Measurements from ENCODE around the gene MYO1D.

Gene MYO1D

GRCh38 chr17:32773856-32774694 lies 102.8 kb downstream of the MYO1D start:
- no peaks in the 10 kb centered on the region for H3K4me1 Mint-ChIP-seq (ENCODE audit: low read depth)
- H3K4me3 Mint-ChIP-seq = no peak overlapping the region
- H3K9me3 Mint-ChIP-seq = no peaks in the 10 kb centered on the region

GRCh38 chr17:32772453-32773025 lies 104.4 kb downstream of the MYO1D start:
- Mint-ChIP-seq H3K9me3 (no peaks in the 10 kb centered on the region), H3K36me3 (ENCODE audit: low read depth) (no peaks in the 10 kb centered on the region)

More at GRCh38 chr17:32773856-32774694, 102.8 kb downstream of the MYO1D start:
- no peak overlapping the region for H3K27ac Mint-ChIP-seq
- no peaks in the 10 kb centered on the region for H3K27me3 Mint-ChIP-seq
- H3K36me3 Mint-ChIP-seq (ENCODE audit: low read depth) = no peaks in the 10 kb centered on the region

GRCh38 chr17:32771396-32771795 lies 105.5 kb downstream of the MYO1D start:
- Mint-ChIP-seq H3K9me3 (no peaks in the 10 kb centered on the region), H3K27ac (no peak overlapping the region), H3K4me3 (no peak overlapping the region), H3K4me1 (ENCODE audit: low read depth) (no peaks in the 10 kb centered on the region), H3K36me3 (ENCODE audit: low read depth) (no peaks in the 10 kb centered on the region), H3K27me3 (no peaks in the 10 kb centered on the region)

More at GRCh38 chr17:32772453-32773025, 104.4 kb downstream of the MYO1D start:
- no peaks in the 10 kb centered on the region for H3K27me3 Mint-ChIP-seq
- H3K27ac Mint-ChIP-seq = no peak overlapping the region
- no peaks in the 10 kb centered on the region for H3K4me1 Mint-ChIP-seq (ENCODE audit: low read depth)
- H3K4me3 Mint-ChIP-seq = no peak overlapping the region

- Mint-ChIP-seq H3K4me3 (no peak overlapping the region), H3K27me3 (no peaks in the 10 kb centered on the region), H3K36me3 (ENCODE audit: low read depth) (no peaks in the 10 kb centered on the region), H3K27ac (no peak overlapping the region), H3K9me3 (no peaks in the 10 kb centered on the region), H3K4me1 (ENCODE audit: low read depth) (no peaks in the 10 kb centered on the region)
These were observed 107.1 kb downstream of the MYO1D start for GRCh38 chr17:32769846-32770245.

GRCh38 chr17:32763855-32764439 lies 113.0 kb downstream of the MYO1D start:
- peaks cover 10% of the 10 kb centered on the region for H3K4me1 Mint-ChIP-seq (ENCODE audit: low read depth)
- H3K27me3 Mint-ChIP-seq = no peaks in the 10 kb centered on the region
- no peak overlapping the region for H3K4me3 Mint-ChIP-seq
- no peak overlapping the region for H3K27ac Mint-ChIP-seq
- H3K9me3 Mint-ChIP-seq = no peaks in the 10 kb centered on the region
- H3K36me3 Mint-ChIP-seq (ENCODE audit: low read depth) = peaks cover 3% of the 10 kb centered on the region

GRCh38 chr17:32759476-32759875 lies 117.4 kb downstream of the MYO1D start:
- Mint-ChIP-seq H3K27ac (no peak overlapping the region), H3K36me3 (ENCODE audit: low read depth) (peaks cover 3% of the 10 kb centered on the region), H3K4me1 (ENCODE audit: low read depth) (peaks cover 14% of the 10 kb centered on the region), H3K27me3 (no peaks in the 10 kb centered on the region), H3K4me3 (no peak overlapping the region), H3K9me3 (no peaks in the 10 kb centered on the region)

GRCh38 chr17:32757963-32758362 lies 119.0 kb downstream of the MYO1D start:
- Mint-ChIP-seq H3K4me3 (no peak overlapping the region), H3K9me3 (no peaks in the 10 kb centered on the region), H3K36me3 (ENCODE audit: low read depth) (peaks cover 4% of the 10 kb centered on the region), H3K27me3 (no peaks in the 10 kb centered on the region), H3K4me1 (ENCODE audit: low read depth) (peaks cover 14% of the 10 kb centered on the region), H3K27ac (no peak overlapping the region)

GRCh38 chr17:32756696-32757095 lies 120.2 kb downstream of the MYO1D start:
- no peak overlapping the region for H3K27ac Mint-ChIP-seq
- peaks cover 6% of the 10 kb centered on the region for H3K36me3 Mint-ChIP-seq (ENCODE audit: low read depth)
- H3K9me3 Mint-ChIP-seq = no peaks in the 10 kb centered on the region
- no peaks in the 10 kb centered on the region for H3K27me3 Mint-ChIP-seq
- H3K4me3 Mint-ChIP-seq = no peak overlapping the region
- H3K4me1 Mint-ChIP-seq (ENCODE audit: low read depth) = peaks cover 14% of the 10 kb centered on the region

- no peak overlapping the region for H3K27ac Mint-ChIP-seq
These were observed 121.7 kb downstream of the MYO1D start for GRCh38 chr17:32755045-32755805.

GRCh38 chr17:32752934-32753333 lies 124.0 kb downstream of the MYO1D start:
- Mint-ChIP-seq H3K9me3 (no peaks in the 10 kb centered on the region), H3K36me3 (ENCODE audit: low read depth) (peaks cover 3% of the 10 kb centered on the region), H3K4me3 (no peak overlapping the region), H3K4me1 (ENCODE audit: low read depth) (peaks cover 2% of the 10 kb centered on the region), H3K27me3 (no peaks in the 10 kb centered on the region), H3K27ac (no peak overlapping the region)

More at GRCh38 chr17:32755045-32755805, 121.7 kb downstream of the MYO1D start:
- H3K9me3 Mint-ChIP-seq = no peaks in the 10 kb centered on the region
- no peaks in the 10 kb centered on the region for H3K27me3 Mint-ChIP-seq
- H3K36me3 Mint-ChIP-seq (ENCODE audit: low read depth) = peaks cover 6% of the 10 kb centered on the region
- H3K4me1 Mint-ChIP-seq (ENCODE audit: low read depth) = peaks cover 14% of the 10 kb centered on the region
- H3K4me3 Mint-ChIP-seq = no peak overlapping the region

GRCh38 chr17:32747856-32748255 lies 129.1 kb downstream of the MYO1D start:
- H3K4me1 Mint-ChIP-seq (ENCODE audit: low read depth) = no peaks in the 10 kb centered on the region
- no peaks in the 10 kb centered on the region for H3K27me3 Mint-ChIP-seq
- no peak overlapping the region for H3K27ac Mint-ChIP-seq
- peaks cover under 1% of the 10 kb centered on the region for H3K36me3 Mint-ChIP-seq (ENCODE audit: low read depth)
- H3K4me3 Mint-ChIP-seq = no peak overlapping the region
- no peaks in the 10 kb centered on the region for H3K9me3 Mint-ChIP-seq

GRCh38 chr17:32746698-32747097 lies 130.2 kb downstream of the MYO1D start:
- H3K4me3 Mint-ChIP-seq = no peak overlapping the region

GRCh38 chr17:32746280-32746679 lies 130.6 kb downstream of the MYO1D start:
- no peaks in the 10 kb centered on the region for H3K27me3 Mint-ChIP-seq
- H3K4me1 Mint-ChIP-seq (ENCODE audit: low read depth) = no peaks in the 10 kb centered on the region
- H3K36me3 Mint-ChIP-seq (ENCODE audit: low read depth) = no peaks in the 10 kb centered on the region
- H3K4me3 Mint-ChIP-seq = no peak overlapping the region
- H3K27ac Mint-ChIP-seq = no peak overlapping the region
- H3K9me3 Mint-ChIP-seq = no peaks in the 10 kb centered on the region

More at GRCh38 chr17:32746698-32747097, 130.2 kb downstream of the MYO1D start:
- Mint-ChIP-seq H3K36me3 (ENCODE audit: low read depth) (no peaks in the 10 kb centered on the region), H3K9me3 (no peaks in the 10 kb centered on the region), H3K4me1 (ENCODE audit: low read depth) (no peaks in the 10 kb centered on the region), H3K27ac (no peak overlapping the region), H3K27me3 (no peaks in the 10 kb centered on the region)

- Mint-ChIP-seq H3K27ac (no peak overlapping the region), H3K27me3 (no peaks in the 10 kb centered on the region), H3K4me1 (ENCODE audit: low read depth) (no peaks in the 10 kb centered on the region), H3K4me3 (no peak overlapping the region), H3K36me3 (ENCODE audit: low read depth) (no peaks in the 10 kb centered on the region), H3K9me3 (no peaks in the 10 kb centered on the region)
These were observed 134.0 kb downstream of the MYO1D start for GRCh38 chr17:32742681-32743538.
